RPMI7951 (cell line): Measurements from ENCODE around the gene OR7C1. TPM values are rescaled to one million over a fixed set of nuclear protein-coding genes. Genes with fewer than 3 reads are reported as not detected.
"Not testable (repeated sequence)": the region's sequence is repeated elsewhere in the genome, so short reads cannot be mapped to it uniquely, and the experiment has no call there.

Source experiments
- DNase-seq: peaks from one replicate; pipeline ENCODE4 v3.0.0-alpha.2; 2012; ENCODE audit warnings: low read depth
- total RNA-seq: library from RNA; depleted of rRNA; stranded (reverse); fragments of >200 nt; shearing (Covaris generic); gene quantifications from 2 replicates; pipeline ENCODE4 v1.2.3, GENCODE V29; 2014; rRNA removed

OR7C1 gene
- total RNA-seq, 1 experiment from 2014 or later, result under 0.01 TPM

- no peak for DNase-seq
These were observed 67.5 kb downstream of the OR7C1 start for GRCh38 chr19:14767466-14767971.

DNA sequence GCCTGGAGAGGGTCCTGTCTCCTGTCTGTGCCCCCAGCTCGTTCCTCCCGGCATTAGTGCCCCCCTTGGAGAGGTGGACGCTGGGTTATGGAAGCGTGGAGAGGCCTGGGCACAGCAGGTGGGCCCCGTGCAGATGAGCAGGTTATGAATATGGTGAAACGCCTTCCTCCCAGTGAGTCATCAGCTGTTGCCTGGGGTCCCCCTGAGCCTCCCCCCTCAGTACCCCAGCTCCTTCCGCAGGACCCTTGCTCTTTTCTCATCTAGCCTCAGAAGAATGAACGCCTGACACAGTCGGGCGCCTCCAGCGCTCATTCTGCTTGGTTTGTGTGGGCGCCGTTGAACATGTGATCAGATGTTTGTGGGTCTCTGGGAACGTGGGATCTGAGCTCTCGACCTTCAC, 69.1 kb downstream of the OR7C1 start:
- not testable (repeated sequence) for DNase-seq

DNA sequence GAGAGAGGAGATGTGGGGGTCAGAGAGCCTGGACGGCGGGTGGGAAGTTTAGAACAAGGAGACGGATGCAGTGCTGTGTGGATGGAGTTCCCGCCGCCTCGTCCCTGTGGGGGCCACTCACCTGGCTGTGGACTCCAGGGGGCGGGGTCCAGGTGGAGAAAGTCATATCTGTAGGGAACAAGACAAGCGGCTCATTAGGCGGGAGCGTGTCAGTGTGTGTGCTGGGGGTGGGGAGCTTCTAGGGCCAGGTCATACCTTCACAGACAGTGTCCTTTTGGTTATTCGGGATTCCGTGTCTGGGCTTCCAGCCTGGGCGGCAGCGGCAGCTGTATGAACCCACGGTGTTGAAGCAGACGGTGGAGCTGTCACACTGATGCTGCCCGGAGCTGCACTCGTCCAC, 69.6 kb downstream of the OR7C1 start:
- not testable (repeated sequence) for DNase-seq

DNA sequence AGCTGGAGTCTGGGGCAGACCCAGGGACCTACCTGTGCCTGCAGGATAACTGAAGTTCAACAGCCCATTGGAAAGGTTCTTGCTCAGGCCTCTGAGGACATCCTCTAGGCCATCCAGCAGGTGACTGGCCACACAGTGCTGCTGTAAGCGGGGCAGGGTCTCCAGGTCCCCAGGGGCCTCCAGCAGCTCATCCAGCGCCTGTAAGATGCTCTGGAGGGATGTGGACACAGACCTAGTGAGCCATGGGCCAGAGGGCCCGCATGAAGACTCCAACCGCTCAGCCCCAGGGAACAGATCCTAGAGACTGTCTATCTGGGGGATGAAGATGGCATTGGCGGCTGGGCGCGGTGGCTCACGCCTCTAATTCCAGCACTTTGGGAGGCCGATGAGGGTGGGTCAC, 70.6 kb downstream of the OR7C1 start:
- no peak for DNase-seq

DNA sequence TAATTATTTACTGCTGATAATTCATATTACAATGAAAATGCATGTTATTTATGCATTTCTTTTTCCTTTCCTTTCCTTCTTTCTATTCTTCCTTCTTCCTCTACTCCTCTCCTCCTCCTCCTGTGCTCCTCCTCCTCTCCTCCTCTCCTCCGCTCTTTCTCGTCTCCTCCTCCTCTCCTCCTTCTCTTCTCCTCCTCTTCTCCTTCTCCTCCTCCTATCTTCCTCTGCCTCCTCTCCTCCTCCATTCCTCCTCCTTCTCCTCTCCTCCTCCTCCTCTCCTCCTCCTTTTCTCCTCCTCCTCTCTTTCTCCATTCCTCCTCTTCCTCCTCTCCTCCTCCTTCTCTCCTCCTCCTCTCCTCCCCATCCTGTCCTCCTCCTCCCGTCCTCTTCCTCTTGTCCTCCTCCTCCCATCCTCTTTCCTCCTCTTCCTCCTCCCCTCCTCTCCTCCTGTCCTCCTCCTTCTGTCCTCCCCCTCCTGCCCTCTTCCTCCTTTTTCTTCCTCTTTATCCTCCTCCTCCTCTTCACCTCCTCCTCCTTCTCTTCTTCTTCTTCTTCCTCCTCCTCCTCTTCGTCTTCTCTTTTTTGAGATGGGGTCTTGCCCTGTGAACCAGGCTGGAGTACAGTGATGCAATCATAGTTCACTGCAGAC, 71.4 kb downstream of the OR7C1 start:
- no peak for DNase-seq

- DNase-seq, result no peak
These were observed 72.9 kb downstream of the OR7C1 start for GRCh38 chr19:14762111-14762510.

- DNase-seq, result no peak
These were observed 73.4 kb downstream of the OR7C1 start for GRCh38 chr19:14761607-14762006.

GRCh38 chr19:14758816-14759215, 76.2 kb downstream of the OR7C1 start:
- no peak for DNase-seq

DNA sequence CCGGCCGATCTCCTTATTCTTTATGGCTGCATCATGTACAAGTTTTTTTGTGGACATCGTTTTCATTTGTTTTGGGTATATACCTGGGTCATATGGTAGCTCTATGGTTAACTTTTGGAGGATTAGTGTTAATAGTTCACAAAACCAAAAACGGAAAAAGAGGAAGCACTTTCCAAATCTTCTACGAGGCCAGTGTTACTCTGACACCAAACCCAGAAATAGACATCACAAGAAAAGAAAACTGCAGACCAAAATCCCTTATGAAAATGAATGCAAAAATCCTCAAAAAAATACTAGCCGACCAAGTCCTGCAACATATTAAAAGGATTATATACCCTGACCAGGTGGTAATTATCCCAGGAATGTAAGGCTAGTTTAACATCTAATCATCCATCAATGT, 86.4 kb downstream of the OR7C1 start:
- no peak for DNase-seq

Other genes with a start within 250 kb of the OR7C1 start
- not detected in 2 replicates for gene ADGRE3, start 160.3 kb downstream of the OR7C1 start, total RNA-seq
- 7.9 and 10.4 TPM in 2 replicates for gene ZNF333, start 145.1 kb downstream of the OR7C1 start, total RNA-seq
- gene ADGRE2, start 56.6 kb downstream of the OR7C1 start, total RNA-seq, result 3.9 and 6.1 TPM in 2 replicates
- gene OR7A5, start within 50 bp of the OR7C1 start, total RNA-seq, result not detected in 2 replicates
- gene OR7A10, start 13.7 kb upstream of the OR7C1 start, total RNA-seq, result not detected in 2 replicates
- not detected in 2 replicates for gene OR7A17, start 50.9 kb upstream of the OR7C1 start, total RNA-seq
- gene OR7C2, start 106.3 kb upstream of the OR7C1 start, total RNA-seq, result not detected in 2 replicates
- 0.10 and 0.36 TPM in 2 replicates for gene SLC1A6, start 144.7 kb upstream of the OR7C1 start, total RNA-seq
- 0.36 and 0.39 TPM in 2 replicates for gene CASP14, start 214.3 kb upstream of the OR7C1 start, total RNA-seq
- not detected in 2 replicates for gene OR1I1, start 247.0 kb upstream of the OR7C1 start, total RNA-seq